Activated T-cell treated with anti-CD3 and anti-CD28 coated beads, Interleukin-2, amount 50 U/mL, for 24 hours (primary cell): Measurements from ENCODE around the gene HERC2.

Source experiments
- DNase-seq: peaks from one replicate; pipeline ENCODE4 v3.0.0-alpha.2; 2020
- H3K27ac Mint-ChIP-seq: 2 replicates; pipeline ENCODE4 v1.8.0; 2020; ENCODE audit warnings: mild to moderate bottlenecking, mixed read lengths
- H3K27me3 Mint-ChIP-seq: 2 replicates; pipeline ENCODE4 v1.8.0; 2020; ENCODE audit warnings: mixed read lengths
- H3K36me3 Mint-ChIP-seq: 2 replicates; pipeline ENCODE4 v1.8.0; 2020; ENCODE audit warnings: low read depth, mixed read lengths
- H3K4me1 Mint-ChIP-seq: 2 replicates; pipeline ENCODE4 v1.8.0; 2020; ENCODE audit warnings: low read depth, mixed read lengths
- H3K4me3 Mint-ChIP-seq: 2 replicates; pipeline ENCODE4 v1.8.0; 2020; ENCODE audit warnings: mild to moderate bottlenecking, moderate library complexity, mixed read lengths
- H3K9me3 Mint-ChIP-seq: 2 replicates; pipeline ENCODE4 v1.8.0; 2020; ENCODE audit warnings: mixed read lengths

The HERC2 gene

DNA sequence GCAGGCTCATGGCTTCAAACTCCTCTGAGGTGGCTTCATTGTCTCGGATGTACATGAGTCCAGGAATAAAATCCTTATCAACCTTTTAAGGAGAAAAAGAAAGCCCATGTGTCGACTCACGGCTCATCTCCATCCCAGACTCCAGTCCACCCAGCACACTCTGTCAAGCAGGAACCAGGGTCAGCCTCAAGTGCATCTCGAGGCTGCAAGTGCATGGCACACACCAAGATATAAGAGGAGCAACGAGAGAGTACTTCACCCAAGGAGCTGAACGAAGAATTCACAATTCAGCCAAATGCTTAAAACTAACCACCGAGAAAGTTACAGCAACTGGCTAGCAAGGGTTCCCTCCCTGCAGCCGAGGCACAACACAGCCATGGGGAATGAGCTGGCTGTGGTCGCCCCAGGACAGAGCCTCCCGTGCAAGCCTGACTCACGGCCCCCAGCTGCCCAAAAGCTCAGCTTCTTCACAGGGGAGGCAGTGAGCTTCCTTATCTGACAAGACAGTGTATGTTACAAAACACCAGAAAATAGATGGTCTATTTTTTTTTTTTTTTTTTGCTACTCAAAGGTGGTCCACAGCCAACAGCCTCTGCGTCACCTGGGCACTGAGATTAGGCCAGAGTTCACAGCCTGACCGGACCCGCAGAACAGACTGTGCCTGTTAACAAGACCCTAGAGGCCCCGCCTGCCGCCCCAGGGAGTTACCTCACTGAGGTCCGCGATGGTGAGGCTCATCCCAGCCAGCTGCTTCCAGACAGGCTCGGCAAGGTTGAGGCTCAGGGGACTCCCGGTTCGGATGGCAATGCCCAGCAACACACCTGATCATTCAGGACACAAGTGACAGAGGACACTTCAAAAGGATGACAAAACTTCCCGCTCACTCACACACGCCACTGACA is 207.0 kb downstream of the HERC2 start:
- no peak for DNase-seq
- Mint-ChIP-seq H3K4me3 (no peak overlapping the region), H3K9me3 (no peaks in the 10 kb centered on the region), H3K27me3 (no peaks in the 10 kb centered on the region), H3K36me3 (peaks cover 81% of the 10 kb centered on the region), H3K27ac (no peak overlapping the region), H3K4me1 (no peaks in the 10 kb centered on the region)

DNA sequence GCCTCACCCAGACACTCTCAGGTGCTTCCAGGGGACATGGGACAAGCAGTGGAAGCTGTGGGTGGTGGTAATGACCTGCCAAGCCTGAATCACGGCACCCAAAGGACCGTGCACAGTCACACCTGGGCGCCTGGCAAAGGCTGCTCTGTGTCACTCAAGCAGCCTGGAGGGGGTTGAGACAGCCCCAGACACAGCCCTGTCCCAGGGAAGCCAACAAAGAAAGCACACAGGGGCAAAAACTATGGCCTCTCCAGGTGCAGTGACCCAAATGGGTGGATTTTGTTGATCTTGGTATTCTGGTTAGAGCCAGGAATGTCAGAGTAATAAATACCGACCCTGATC is 207.9 kb downstream of the HERC2 start:
- H3K27me3 Mint-ChIP-seq: no peaks in the 10 kb centered on the region
- no peak overlapping the region for H3K4me3 Mint-ChIP-seq
- DNase-seq: no peak
- H3K36me3 Mint-ChIP-seq: peaks cover 74% of the 10 kb centered on the region
- no peaks in the 10 kb centered on the region for H3K4me1 Mint-ChIP-seq
- H3K27ac Mint-ChIP-seq: no peak overlapping the region
- H3K9me3 Mint-ChIP-seq: no peaks in the 10 kb centered on the region

DNA sequence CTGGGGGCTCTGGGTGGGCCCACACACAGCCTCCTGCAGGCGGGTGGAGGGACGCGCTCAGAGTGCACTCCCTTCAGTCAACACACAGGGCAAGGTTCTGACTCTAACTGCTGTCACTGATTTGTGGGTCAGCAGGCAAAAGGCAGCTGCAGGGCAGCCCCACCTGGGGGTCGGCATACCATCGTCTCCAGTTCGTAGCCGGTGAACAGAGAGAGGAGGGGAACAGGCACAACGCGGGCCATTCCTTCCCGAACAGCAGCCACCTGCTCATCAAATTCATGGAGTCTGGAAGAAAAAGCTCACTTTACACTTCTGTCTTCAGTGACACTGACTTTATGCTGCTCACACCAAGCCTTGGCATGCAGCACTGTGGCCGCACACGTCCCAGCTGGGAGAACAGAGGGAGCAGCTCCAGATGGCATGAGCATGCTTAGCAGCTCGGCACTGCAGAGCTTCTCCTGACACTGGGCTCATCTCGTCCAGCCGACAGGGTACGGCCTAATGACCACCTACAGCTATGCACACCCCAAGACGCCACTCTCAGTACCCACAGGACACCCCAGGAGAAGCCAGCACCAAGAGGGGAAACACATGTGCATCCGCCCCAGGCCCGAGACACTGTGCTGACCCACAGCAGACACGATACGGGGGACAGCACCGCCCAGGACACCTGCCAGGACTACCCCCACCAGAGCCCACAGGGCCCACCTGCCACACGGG is 208.4 kb downstream of the HERC2 start:
- DNase-seq: no peak
- Mint-ChIP-seq H3K36me3 (peaks cover 71% of the 10 kb centered on the region), H3K4me1 (no peaks in the 10 kb centered on the region), H3K27ac (no peak overlapping the region), H3K4me3 (no peak overlapping the region), H3K9me3 (no peaks in the 10 kb centered on the region), H3K27me3 (no peaks in the 10 kb centered on the region)

DNA sequence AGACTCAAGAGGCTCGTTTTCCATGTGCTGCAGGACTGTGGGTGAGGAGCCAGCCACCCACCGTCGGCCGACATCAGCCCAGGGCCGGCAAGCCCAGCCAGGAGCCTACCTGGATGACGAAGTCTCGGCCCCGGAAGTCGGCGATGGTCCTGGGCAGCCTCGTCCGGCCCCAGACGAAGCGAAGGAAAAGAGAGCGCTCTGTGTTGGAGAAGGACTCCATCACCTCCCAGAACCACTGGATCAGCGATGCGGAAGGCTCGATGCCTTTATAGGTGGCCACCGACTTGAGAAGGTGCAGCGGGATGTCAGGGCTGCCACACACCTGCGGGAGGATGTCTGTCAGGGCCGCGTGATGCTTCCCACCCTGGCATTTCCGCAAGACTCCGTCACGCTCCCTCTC is 209.0 kb downstream of the HERC2 start:
- Mint-ChIP-seq H3K4me3 (no peak overlapping the region), H3K4me1 (peaks cover under 1% of the 10 kb centered on the region), H3K27me3 (peaks cover under 1% of the 10 kb centered on the region), H3K9me3 (no peaks in the 10 kb centered on the region), H3K27ac (no peak overlapping the region), H3K36me3 (peaks cover 65% of the 10 kb centered on the region)
- no peak for DNase-seq

DNA sequence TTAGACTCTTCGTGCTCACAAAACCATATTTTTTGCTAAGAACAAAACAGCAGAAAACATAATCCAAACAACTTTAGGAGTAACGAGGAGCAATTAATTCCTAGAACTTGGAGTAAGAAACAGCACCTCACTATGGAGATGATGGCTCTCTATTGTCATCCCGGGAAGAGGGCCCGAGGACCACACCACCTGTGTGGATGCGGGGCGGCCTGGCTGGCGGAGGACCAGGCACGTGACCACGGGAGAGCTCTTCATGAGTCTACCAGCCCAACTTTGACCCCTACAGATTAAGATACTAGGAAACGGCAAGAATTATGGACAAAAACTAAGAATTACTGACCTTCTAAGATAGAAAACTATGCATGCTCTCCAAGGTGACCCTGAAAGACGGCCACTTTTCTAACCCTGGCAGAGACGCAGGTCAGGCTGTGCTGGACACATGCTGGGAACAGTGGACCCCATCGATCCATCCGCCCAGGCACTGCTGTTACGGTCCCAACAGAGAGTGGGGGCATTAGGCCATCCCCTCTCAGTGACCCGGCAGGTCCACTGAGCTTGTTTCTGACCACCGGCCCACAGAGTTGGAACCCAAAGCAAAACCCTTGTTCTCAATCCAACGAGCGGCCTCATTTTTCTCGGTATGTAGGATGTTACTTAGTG is 209.7 kb downstream of the HERC2 start:
- no peak for DNase-seq
- H3K9me3 Mint-ChIP-seq: no peaks in the 10 kb centered on the region
- H3K4me3 Mint-ChIP-seq: no peak overlapping the region
- peaks cover 4% of the 10 kb centered on the region for H3K4me1 Mint-ChIP-seq
- no peak overlapping the region for H3K27ac Mint-ChIP-seq
- peaks cover 57% of the 10 kb centered on the region for H3K36me3 Mint-ChIP-seq
- H3K27me3 Mint-ChIP-seq: peaks cover 5% of the 10 kb centered on the region

DNA sequence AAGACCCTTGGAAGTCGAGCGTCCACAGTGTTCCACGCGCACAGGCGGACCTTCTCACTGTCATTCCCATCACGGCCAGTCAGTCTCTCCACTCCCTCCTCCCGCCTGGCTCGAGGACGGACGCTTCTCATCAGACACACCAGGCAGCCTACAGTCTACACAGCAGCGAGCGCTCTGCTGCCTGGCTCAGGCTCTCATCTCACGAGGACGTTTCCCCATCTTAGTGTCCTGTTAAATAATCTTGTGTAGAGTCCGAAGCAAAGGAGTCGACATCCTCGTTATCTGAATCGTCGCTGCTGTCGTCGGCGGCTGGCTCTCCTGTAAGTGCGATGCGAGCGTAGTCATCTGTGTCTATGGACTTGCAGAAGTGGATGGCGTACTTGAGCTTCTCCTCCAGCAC is 210.4 kb downstream of the HERC2 start:
- no peaks in the 10 kb centered on the region for H3K9me3 Mint-ChIP-seq
- peaks cover 52% of the 10 kb centered on the region for H3K36me3 Mint-ChIP-seq
- H3K4me1 Mint-ChIP-seq: peaks cover 6% of the 10 kb centered on the region
- no peak overlapping the region for H3K27ac Mint-ChIP-seq
- H3K4me3 Mint-ChIP-seq: no peak overlapping the region
- DNase-seq: no peak
- peaks cover 8% of the 10 kb centered on the region for H3K27me3 Mint-ChIP-seq

GRCh38 chr15:28110481-28110881 is 211.5 kb downstream of the HERC2 start:
- H3K4me3 Mint-ChIP-seq: no peak overlapping the region
- no peak for DNase-seq
- H3K27me3 Mint-ChIP-seq: peaks cover 14% of the 10 kb centered on the region
- H3K4me1 Mint-ChIP-seq: peaks cover 10% of the 10 kb centered on the region
- H3K27ac Mint-ChIP-seq: no peak overlapping the region
- no peaks in the 10 kb centered on the region for H3K9me3 Mint-ChIP-seq
- H3K36me3 Mint-ChIP-seq: peaks cover 43% of the 10 kb centered on the region

GRCh38 chr15:28109626-28110455 is 212.1 kb downstream of the HERC2 start:
- H3K27ac Mint-ChIP-seq: no peak overlapping the region
- H3K4me1 Mint-ChIP-seq: peaks cover 10% of the 10 kb centered on the region
- H3K27me3 Mint-ChIP-seq: peaks cover 16% of the 10 kb centered on the region
- H3K36me3 Mint-ChIP-seq: peaks cover 37% of the 10 kb centered on the region
- H3K4me3 Mint-ChIP-seq: no peak overlapping the region
- DNase-seq: no peak
- no peaks in the 10 kb centered on the region for H3K9me3 Mint-ChIP-seq

DNA sequence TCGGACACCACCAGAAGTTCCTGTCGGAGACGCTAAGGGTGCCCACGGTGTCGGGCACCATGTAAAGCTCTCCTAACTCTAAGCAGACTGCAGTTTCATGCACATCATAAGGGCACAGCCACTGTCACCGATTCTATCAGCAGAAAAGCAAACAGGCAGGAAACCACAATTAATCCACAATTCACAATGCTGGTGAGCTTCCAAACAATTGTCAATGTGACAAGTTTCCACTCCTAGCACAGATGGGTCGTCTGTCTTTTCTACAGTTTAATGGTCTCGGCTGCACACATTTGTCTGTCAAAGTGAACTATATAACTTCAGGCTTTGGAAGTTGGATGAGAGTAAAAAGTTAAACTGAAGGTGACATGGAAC is 214.1 kb downstream of the HERC2 start:
- peaks cover 34% of the 10 kb centered on the region for H3K27me3 Mint-ChIP-seq
- H3K4me1 Mint-ChIP-seq: peaks cover 10% of the 10 kb centered on the region
- H3K36me3 Mint-ChIP-seq: peaks cover 17% of the 10 kb centered on the region
- H3K27ac Mint-ChIP-seq: no peak overlapping the region
- peak overlapping the region; percentile 78 for H3K4me3 Mint-ChIP-seq
- no peak for DNase-seq
- no peaks in the 10 kb centered on the region for H3K9me3 Mint-ChIP-seq

DNA sequence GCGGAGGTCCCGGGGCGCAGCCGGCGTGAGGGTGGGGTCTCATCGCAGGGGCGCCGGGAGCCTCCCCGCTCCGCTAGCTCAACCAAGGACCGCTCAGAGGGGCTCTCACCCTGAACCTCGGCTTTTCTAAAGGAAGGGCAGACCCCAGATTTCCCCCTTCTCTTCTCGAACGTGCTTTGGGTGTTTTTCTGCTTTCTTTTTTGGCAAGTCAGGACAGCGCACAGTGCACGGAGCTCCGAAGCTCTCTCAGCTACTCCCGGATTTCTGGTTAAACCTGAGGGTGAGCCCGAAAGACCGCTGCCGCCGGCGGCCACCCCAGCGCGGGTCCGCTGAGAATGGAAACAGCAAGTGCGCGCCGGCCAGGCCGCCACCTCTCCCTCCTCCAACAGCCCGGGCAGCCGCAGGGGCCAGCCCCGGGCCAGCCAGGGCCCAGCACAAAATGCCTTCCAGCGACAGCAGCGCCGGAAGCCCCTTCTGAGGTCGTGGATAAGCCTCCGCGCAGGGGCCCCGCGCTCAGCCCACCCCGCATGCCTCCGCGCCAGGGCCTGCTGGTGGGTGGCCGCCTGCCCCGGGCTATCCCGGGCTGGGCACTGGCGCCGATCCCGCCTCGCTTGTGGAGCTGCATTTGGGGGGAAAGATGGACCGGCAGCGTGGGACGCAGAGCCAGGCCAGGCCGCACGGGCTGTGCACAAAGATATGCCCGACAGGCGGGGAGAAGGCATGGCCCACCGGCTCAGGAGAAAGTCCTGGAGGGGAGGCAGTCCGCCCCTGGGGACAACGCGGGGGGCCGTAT is 214.7 kb downstream of the HERC2 start:
- H3K36me3 Mint-ChIP-seq: peaks cover 11% of the 10 kb centered on the region
- peak overlapping the region; percentile 78 for H3K4me3 Mint-ChIP-seq
- peaks cover 10% of the 10 kb centered on the region for H3K4me1 Mint-ChIP-seq
- peak; percentile 47 for DNase-seq
- no peak overlapping the region for H3K27ac Mint-ChIP-seq
- peaks cover 39% of the 10 kb centered on the region for H3K27me3 Mint-ChIP-seq
- H3K9me3 Mint-ChIP-seq: no peaks in the 10 kb centered on the region

GRCh38 chr15:28106294-28107110 is 215.5 kb downstream of the HERC2 start:
- Mint-ChIP-seq H3K27me3 (peaks cover 46% of the 10 kb centered on the region), H3K9me3 (no peaks in the 10 kb centered on the region), H3K36me3 (peaks cover 3% of the 10 kb centered on the region), H3K27ac (no peak overlapping the region), H3K4me1 (peaks cover 10% of the 10 kb centered on the region), H3K4me3 (no peak overlapping the region)
- DNase-seq: peak; percentile 51

- Mint-ChIP-seq H3K27ac (no peak overlapping the region), H3K4me1 (peaks cover 10% of the 10 kb centered on the region), H3K27me3 (peaks cover 53% of the 10 kb centered on the region), H3K4me3 (peak overlapping the region; percentile 29), H3K36me3 (no peaks in the 10 kb centered on the region), H3K9me3 (no peaks in the 10 kb centered on the region)
- no peak for DNase-seq
Measured at GRCh38 chr15:28105793-28106192, 216.2 kb downstream of the HERC2 start.

GRCh38 chr15:28105224-28105791 is 216.7 kb downstream of the HERC2 start:
- Mint-ChIP-seq H3K27ac (no peak overlapping the region), H3K27me3 (peaks cover 57% of the 10 kb centered on the region), H3K9me3 (no peaks in the 10 kb centered on the region), H3K4me1 (peaks cover 10% of the 10 kb centered on the region), H3K4me3 (no peak overlapping the region), H3K36me3 (no peaks in the 10 kb centered on the region)
- DNase-seq: no peak
